Thyroid gland (tissue), 4 donors: ENCODE results near the gene GALK1. TPM values are rescaled to one million over a fixed set of nuclear protein-coding genes. Genes with fewer than 3 reads are reported as not detected.

Source experiments
- DNase-seq, 2 donors: peaks; one replicate each; pipeline ENCODE4 v3.0.0-alpha.2; 2019
- H3K27ac ChIP-seq, 3 donors: fragments of 200-600 bp; sonication (generic); 1 replicate in 2 of 3; 2 replicates in 1 of 3; pipeline ENCODE4 v1.5.1; 2016 to 2019; ENCODE audit warnings: mild to moderate bottlenecking in 1 of 3, moderate library complexity in 1 of 3
- H3K27me3 ChIP-seq: fragments of 200-600 bp; sonication (generic); one replicate; pipeline ENCODE4 v1.5.1; 2019
- H3K36me3 ChIP-seq, 2 donors: fragments of 200-600 bp; sonication (generic); one replicate each; pipeline ENCODE4 v1.5.1; 2016 to 2019
- H3K4me1 ChIP-seq, 2 donors: fragments of 200-600 bp; sonication (generic); one replicate each; pipeline ENCODE4 v1.5.1; 2017 to 2019
- H3K4me3 ChIP-seq, 3 donors: fragments of 200-600 bp; sonication (generic); replicated peaks in 1 of 3; 1 replicate in 2 of 3; 2 replicates in 1 of 3; pipeline ENCODE4 v1.5.1; 2016; ENCODE audit warnings: mild to moderate bottlenecking in 1 of 3
- H3K9me3 ChIP-seq: fragments of 200-600 bp; sonication (generic); one replicate; pipeline ENCODE4 v1.5.1; 2017
- POLR2A ChIP-seq, 2 donors: fragments of 450-650 bp; IDR thresholded peaks; one replicate each; pipeline ENCODE4 v1.6.1; 2017; ENCODE audit warnings: antibody characterized with exemption in 2 of 2, mild to moderate bottlenecking in 2 of 2, moderate library complexity in 1 of 2
- WGBS, 2 donors: methylation state at CpG; one replicate each; pipeline ENCODE4 v1.1.5; 2017; 5-methylcytosine and 5-hydroxymethylcytosine counted together
- intact Hi-C: fragments of 100-400 bp; cut with DNase I; formaldehyde crosslinking; loops from one replicate; pipeline ENCODE4 v1.15.1; 2023
- total RNA-seq, 4 donors: library from RNA; depleted of rRNA; stranded (reverse); fragments of >200 nt; gene quantifications; one replicate each; pipeline ENCODE4 v1.2.3, GENCODE V29; 2016
- TF ChIP-seq, protein P1 (sequence below), 6 experiments: fragments of 200-600 bp in 3 of 6; fragments of 450-650 bp in 3 of 6; sonication (generic) in 3 of 6; IDR thresholded peaks; one replicate each; pipeline ENCODE4 v1.5.1; 2016 to 2019; ENCODE audit warnings: antibody characterized with exemption in 6 of 6, mild to moderate bottlenecking in 2 of 6, inconsistent platforms in 1 of 6, moderate library complexity in 1 of 6

The GALK1 gene
- total RNA-seq, 4 donors from 2014 or later: 15.4 to 28.5 (median 24.9) TPM

DNA sequence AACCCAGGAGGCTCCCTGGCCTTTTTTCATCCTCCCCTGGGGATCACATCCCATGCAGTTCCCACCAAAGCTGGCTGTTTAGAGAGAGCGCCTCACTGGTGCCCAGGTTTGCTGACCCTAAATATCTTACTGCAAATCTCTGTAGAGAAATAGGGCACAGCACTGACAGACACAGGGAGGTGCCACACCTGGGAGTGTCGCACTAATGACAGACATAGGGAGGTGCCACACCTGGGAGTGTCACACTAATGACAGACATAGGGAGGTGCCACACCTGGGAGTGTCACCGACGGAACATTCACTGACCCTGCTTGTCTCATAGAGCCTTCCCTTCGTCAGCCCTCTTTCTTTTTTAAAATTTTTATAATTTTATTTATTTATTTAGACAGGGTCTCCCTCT lies 45.2 kb upstream of the GALK1 start:
- intact Hi-C loops: no loop called here
- 98 to 100% methylated on average over 5 of the region's 5 CpGs for WGBS, 2 donors
- Histone ChIP-seq H3K27ac (no peak overlapping the region), H3K4me1 (peaks cover 0 to 12% of the 10 kb centered on the region in 2 donors), H3K9me3 (no peaks in the 10 kb centered on the region), H3K27me3 (no peaks in the 10 kb centered on the region), H3K4me3 (no peak overlapping the region), H3K36me3 (peaks cover 22 to 37% of the 10 kb centered on the region in 2 donors)
- DNase-seq: no peak
- no peak for TF ChIP-seq POLR2A (IDR thresholded peaks at IDR 0.05)
- TF ChIP-seq, protein P1, sequence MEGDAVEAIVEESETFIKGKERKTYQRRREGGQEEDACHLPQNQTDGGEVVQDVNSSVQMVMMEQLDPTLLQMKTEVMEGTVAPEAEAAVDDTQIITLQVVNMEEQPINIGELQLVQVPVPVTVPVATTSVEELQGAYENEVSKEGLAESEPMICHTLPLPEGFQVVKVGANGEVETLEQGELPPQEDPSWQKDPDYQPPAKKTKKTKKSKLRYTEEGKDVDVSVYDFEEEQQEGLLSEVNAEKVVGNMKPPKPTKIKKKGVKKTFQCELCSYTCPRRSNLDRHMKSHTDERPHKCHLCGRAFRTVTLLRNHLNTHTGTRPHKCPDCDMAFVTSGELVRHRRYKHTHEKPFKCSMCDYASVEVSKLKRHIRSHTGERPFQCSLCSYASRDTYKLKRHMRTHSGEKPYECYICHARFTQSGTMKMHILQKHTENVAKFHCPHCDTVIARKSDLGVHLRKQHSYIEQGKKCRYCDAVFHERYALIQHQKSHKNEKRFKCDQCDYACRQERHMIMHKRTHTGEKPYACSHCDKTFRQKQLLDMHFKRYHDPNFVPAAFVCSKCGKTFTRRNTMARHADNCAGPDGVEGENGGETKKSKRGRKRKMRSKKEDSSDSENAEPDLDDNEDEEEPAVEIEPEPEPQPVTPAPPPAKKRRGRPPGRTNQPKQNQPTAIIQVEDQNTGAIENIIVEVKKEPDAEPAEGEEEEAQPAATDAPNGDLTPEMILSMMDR (IDR thresholded peaks at IDR 0.05): no peak

DNA sequence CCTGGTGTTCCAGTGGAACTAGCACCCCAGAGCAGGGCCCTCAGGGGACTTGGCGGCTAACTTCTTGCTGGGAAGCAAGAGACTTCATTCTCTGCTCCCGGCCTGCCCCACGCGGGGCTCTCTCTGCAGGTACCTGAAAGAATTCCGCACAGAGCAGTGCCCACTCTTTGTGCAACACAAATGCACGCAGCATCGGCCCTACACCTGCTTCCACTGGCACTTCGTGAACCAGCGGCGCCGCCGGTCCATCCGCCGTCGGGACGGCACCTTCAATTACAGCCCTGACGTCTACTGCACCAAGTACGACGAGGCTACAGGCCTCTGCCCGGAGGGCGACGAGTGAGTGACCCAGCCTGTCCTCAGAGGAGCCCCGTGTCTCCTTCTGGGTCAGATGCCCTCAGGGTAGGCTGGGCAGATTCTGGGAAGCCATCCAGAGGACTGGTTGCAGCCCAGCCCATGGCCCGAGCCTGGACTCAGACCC lies 44.7 kb upstream of the GALK1 start:
- no peak overlapping the region for H3K4me3 ChIP-seq
- DNase-seq: no peak
- H3K27ac ChIP-seq: peak overlapping the region in 1 of 3 donors; percentile 62
- H3K4me1 ChIP-seq: peaks cover 0 to 12% of the 10 kb centered on the region in 2 donors
- peaks cover 22 to 31% of the 10 kb centered on the region in 2 donors for H3K36me3 ChIP-seq
- 95 to 99% methylated on average over 16 to 18 of the region's 24 CpGs for WGBS, 2 donors
- TF ChIP-seq POLR2A (IDR thresholded peaks at IDR 0.05): no peak
- TF ChIP-seq, protein P1 (IDR thresholded peaks at IDR 0.05): no peak
- intact Hi-C loops: no loop called here
- no peaks in the 10 kb centered on the region for H3K9me3 ChIP-seq
- no peaks in the 10 kb centered on the region for H3K27me3 ChIP-seq

DNA sequence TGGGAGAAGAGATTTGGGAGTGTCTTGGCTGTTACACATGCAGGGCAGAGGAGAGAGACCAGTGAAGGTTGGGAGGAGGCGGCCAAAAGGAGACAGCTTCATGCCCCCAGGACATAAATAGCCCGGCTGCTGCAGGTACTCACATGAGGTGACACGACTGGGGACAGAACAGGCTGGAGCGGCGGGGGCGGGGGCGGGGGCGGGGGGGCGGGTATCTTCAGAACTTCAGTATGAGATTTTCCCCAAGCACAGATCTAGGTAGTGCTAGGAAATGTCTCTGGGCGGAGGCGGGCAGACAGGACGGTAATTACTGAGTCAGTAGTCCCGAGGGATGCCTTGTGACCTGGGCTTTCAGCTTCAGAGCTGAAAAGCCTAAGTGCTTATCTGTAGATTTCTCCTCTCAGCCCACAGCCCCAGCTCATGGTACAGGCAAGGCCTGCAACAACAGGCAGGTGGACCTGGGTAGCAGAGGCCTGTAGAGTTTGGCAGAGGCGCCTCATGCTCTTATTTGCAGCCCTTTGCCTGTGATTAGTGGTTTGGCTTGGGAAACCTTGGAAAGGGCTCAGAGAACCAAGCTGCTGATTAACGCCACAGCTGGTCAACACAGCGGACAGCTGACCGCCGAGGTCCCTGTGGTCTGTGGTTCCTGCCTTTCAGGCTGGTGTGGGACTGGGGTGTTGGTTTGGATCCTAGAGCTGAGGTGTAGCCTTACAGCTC lies 44.1 kb upstream of the GALK1 start:
- peaks cover 20 to 29% of the 10 kb centered on the region in 2 donors for H3K36me3 ChIP-seq

DNA sequence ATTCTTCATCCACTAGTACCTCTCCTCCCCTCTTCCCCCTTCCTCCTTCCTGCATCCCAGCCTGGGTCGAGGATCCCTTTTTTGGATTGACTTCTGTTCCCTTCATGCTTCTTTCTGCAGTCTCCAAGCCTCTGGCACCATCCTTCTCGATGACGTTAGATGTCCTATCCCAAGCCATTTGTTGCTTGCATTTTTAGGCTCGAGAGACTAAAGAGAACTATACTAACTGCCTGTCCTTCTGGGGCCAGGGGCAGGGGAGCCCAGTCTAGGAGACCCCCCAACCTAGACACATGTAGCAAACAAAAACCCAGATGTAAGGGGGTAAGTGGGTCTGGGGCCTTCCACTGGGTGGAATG lies 43.5 kb upstream of the GALK1 start:
- no peak for DNase-seq
- TF ChIP-seq, protein P1 (IDR thresholded peaks at IDR 0.05): no peak
- TF ChIP-seq POLR2A (IDR thresholded peaks at IDR 0.05): no peak
- intact Hi-C loops: no loop called here
- H3K36me3 ChIP-seq: peaks cover 15 to 24% of the 10 kb centered on the region in 2 donors
- peaks cover 0 to 12% of the 10 kb centered on the region in 2 donors for H3K4me1 ChIP-seq
- 69 to 77% methylated on average over 4 of the region's 4 CpGs for WGBS, 2 donors
- H3K27ac ChIP-seq: peak overlapping the region in 2 of 3 donors; percentile 34 to 63
- no peaks in the 10 kb centered on the region for H3K27me3 ChIP-seq
- H3K4me3 ChIP-seq: no peak overlapping the region
- H3K9me3 ChIP-seq: no peaks in the 10 kb centered on the region

More for the DNA sequence above, 44.1 kb upstream of the GALK1 start:
- Histone ChIP-seq H3K9me3 (no peaks in the 10 kb centered on the region), H3K4me1 (peaks cover 0 to 12% of the 10 kb centered on the region in 2 donors), H3K4me3 (no peak overlapping the region), H3K27me3 (no peaks in the 10 kb centered on the region), H3K27ac (peak overlapping the region in 2 of 3 donors; percentile 62 to 63)
- intact Hi-C loops: no loop called here
- 75 to 79% methylated on average over 14 to 16 of the region's 18 CpGs for WGBS, 2 donors
- DNase-seq: no peak
- no peak for TF ChIP-seq POLR2A (IDR thresholded peaks at IDR 0.05)
- TF ChIP-seq, protein P1 (IDR thresholded peaks at IDR 0.05): no peak

DNA sequence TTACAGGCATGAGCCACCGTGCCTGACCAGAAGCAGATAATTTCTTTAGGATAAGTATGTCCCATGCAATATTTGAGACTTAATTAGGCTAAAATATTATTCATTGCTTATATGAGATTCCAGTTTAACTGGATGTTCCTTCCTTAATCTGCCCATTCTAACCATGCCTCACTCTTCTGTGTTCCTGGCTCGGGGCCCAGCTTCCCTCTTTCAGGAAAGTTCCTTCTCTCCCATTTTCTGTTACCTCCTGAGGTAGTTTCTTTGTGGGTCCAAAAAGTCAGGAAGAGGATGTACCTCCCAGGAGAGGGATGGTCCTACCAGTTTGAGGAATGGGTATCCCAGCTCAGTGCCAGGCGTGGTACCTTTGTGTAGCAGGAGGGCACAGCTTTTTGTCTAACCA lies 42.9 kb upstream of the GALK1 start:
- DNase-seq: no peak
- Histone ChIP-seq H3K4me3 (no peak overlapping the region), H3K36me3 (peaks cover 11 to 17% of the 10 kb centered on the region in 2 donors), H3K9me3 (no peaks in the 10 kb centered on the region), H3K27me3 (no peaks in the 10 kb centered on the region), H3K4me1 (peaks cover 0 to 12% of the 10 kb centered on the region in 2 donors), H3K27ac (peak overlapping the region in 2 of 3 donors; percentile 26 to 63)
- TF ChIP-seq, protein P1 (IDR thresholded peaks at IDR 0.05): no peak
- TF ChIP-seq POLR2A (IDR thresholded peaks at IDR 0.05): no peak
- WGBS, 2 donors: 95 to 97% methylated on average over 3 of the region's 3 CpGs
- intact Hi-C loops: no loop called here
